HEK293T (cell line): ENCODE measurements around the gene LIPI.

Experiments used
- CTCF ChIA-PET: fragments of 350-600 bp; formaldehyde crosslinking; extraction: SDS; loops from one replicate; lab custom pipeline; 2021; ENCODE audit warnings: antibody characterized with exemption, inconsistent platforms; lab: Yijun Ruan, JAX
- POLR2A ChIA-PET: fragments of 350-600 bp; formaldehyde crosslinking; extraction: SDS; loops from one replicate; lab custom pipeline; 2020; ENCODE audit warnings: antibody characterized with exemption, inconsistent platforms; lab: Yijun Ruan, JAX
- DNase-seq: peaks from one replicate; pipeline ENCODE4 v3.0.0; 2012; ENCODE audit warnings: mixed read lengths; ENCODE audit errors: extremely low spot score
- ARNT ChIP-seq: fragments of 450-650 bp; IDR thresholded peaks from 2 replicates; pipeline ENCODE4 v1.6.1; 2017; ENCODE audit warnings: mild to moderate bottlenecking
- BHLHE40 ChIP-seq: fragments of 450-650 bp; IDR thresholded peaks from 2 replicates; pipeline ENCODE4 v1.6.1; 2016; ENCODE audit warnings: mild to moderate bottlenecking, moderate library complexity, borderline replicate concordance
- CTBP1 ChIP-seq: fragments of 450-650 bp; IDR thresholded peaks from 2 replicates; pipeline ENCODE4 v1.6.1; 2016; ENCODE audit warnings: borderline replicate concordance
- ELF4 ChIP-seq: fragments of 450-650 bp; IDR thresholded peaks from 2 replicates; pipeline ENCODE4 v1.6.1; 2017; ENCODE audit warnings: antibody characterized with exemption
- FOXA1 ChIP-seq: fragments of 450-650 bp; IDR thresholded peaks from 2 replicates; pipeline ENCODE4 v1.6.1; 2016; ENCODE audit warnings: mild to moderate bottlenecking
- FOXK2 ChIP-seq: fragments of 450-650 bp; IDR thresholded peaks from 2 replicates; pipeline ENCODE4 v1.6.1; 2016; ENCODE audit warnings: mild to moderate bottlenecking
- FOXM1 ChIP-seq: fragments of 450-650 bp; IDR thresholded peaks from 2 replicates; pipeline ENCODE4 v1.6.1; 2017; ENCODE audit warnings: mild to moderate bottlenecking, borderline replicate concordance
- HDGF ChIP-seq: fragments of 450-650 bp; IDR thresholded peaks from 2 replicates; pipeline ENCODE4 v1.6.1; 2017; ENCODE audit warnings: antibody characterized with exemption, borderline replicate concordance
- L3MBTL2 ChIP-seq: fragments of 450-650 bp; conservative IDR thresholded peaks from 2 replicates; pipeline ENCODE4 v1.6.1; 2016; ENCODE audit warnings: mild to moderate bottlenecking
- LEF1 ChIP-seq: fragments of 450-650 bp; IDR thresholded peaks from 2 replicates; pipeline ENCODE4 v1.6.1; 2017; ENCODE audit warnings: mild to moderate bottlenecking, borderline replicate concordance
- NFRKB ChIP-seq: fragments of 450-650 bp; IDR thresholded peaks from 2 replicates; pipeline ENCODE4 v1.6.1; 2016; ENCODE audit warnings: mild to moderate bottlenecking, moderate library complexity
- SP1 ChIP-seq: fragments of 450-650 bp; IDR thresholded peaks from 2 replicates; pipeline ENCODE4 v1.6.1; 2017
- SUZ12 ChIP-seq: fragments of 450-650 bp; IDR thresholded peaks from 2 replicates; pipeline ENCODE4 v1.6.1; 2016; ENCODE audit warnings: mild to moderate bottlenecking
- TARDBP ChIP-seq: fragments of 450-650 bp; IDR thresholded peaks from 2 replicates; pipeline ENCODE4 v1.6.1; 2016
- ZNF384 ChIP-seq: fragments of 450-650 bp; IDR thresholded peaks from 2 replicates; pipeline ENCODE4 v1.6.1; 2016
- TF ChIP-seq, protein P1 (sequence below): fragments of 450-650 bp; IDR thresholded peaks from 2 replicates; pipeline ENCODE4 v1.6.1; 2016

Gene LIPI

DNA sequence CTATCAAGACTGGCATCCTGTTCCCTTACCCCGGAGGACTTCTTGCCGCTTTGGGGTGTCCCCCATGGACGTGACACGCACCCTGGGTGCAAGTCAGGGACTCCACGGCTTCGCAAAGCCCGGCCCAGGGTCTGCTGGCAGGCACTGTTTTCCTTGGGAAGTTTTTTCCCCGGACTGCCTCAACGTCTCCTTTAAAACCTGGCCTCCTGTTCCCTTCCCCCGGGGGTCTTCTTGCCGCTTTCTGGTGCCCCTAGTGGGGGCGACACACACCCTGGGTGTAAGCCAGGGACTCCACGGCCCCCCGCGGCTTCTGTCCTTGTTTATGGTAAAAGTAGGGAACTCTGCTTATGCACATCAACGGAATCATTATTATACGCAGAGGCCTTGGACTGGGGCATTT is 136.6 kb downstream of the LIPI start:
- POLR2A ChIA-PET = no interaction called here

DNA sequence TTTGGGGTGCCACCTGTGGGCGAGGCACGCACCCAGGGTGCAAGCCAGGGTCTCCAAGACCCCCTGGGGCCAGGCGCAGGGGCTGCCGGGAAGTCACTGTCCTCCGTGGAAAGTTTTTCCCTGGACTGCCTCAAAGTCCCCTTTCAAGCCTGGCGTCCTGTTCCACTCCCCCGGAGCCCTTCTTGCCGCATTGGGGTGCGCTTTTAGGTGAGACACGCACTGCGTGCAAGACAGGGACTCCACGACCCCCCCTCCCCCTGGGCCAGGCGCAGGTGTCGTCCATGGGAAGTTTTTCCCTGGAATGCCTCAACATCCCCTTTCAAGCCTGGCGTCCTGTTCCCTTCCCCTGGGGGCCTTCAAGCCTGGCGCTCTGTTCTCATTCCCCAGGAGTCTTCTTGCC is 137.1 kb downstream of the LIPI start:
- ChIA-PET CTCF (no interaction called here), POLR2A (no interaction called here)
- TF ChIP-seq FOXM1 (no peak), ELF4 (no peak), SP1 (no peak), NFRKB (no peak), LEF1 (no peak), HDGF (no peak), TARDBP (no peak), CTBP1 (no peak), SUZ12 (no peak), ZNF384 (no peak), L3MBTL2 (no peak)
- TF ChIP-seq, protein P1, sequence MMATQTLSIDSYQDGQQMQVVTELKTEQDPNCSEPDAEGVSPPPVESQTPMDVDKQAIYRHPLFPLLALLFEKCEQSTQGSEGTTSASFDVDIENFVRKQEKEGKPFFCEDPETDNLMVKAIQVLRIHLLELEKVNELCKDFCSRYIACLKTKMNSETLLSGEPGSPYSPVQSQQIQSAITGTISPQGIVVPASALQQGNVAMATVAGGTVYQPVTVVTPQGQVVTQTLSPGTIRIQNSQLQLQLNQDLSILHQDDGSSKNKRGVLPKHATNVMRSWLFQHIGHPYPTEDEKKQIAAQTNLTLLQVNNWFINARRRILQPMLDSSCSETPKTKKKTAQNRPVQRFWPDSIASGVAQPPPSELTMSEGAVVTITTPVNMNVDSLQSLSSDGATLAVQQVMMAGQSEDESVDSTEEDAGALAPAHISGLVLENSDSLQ = no peak
- no peak for DNase-seq

More for the DNA sequence above, 136.6 kb downstream of the LIPI start:
- CTCF ChIA-PET = no interaction called here
- DNase-seq = no peak
- TF ChIP-seq SUZ12 (no peak), ELF4 (no peak), TARDBP (no peak), ZNF384 (no peak), HDGF (no peak)

DNA sequence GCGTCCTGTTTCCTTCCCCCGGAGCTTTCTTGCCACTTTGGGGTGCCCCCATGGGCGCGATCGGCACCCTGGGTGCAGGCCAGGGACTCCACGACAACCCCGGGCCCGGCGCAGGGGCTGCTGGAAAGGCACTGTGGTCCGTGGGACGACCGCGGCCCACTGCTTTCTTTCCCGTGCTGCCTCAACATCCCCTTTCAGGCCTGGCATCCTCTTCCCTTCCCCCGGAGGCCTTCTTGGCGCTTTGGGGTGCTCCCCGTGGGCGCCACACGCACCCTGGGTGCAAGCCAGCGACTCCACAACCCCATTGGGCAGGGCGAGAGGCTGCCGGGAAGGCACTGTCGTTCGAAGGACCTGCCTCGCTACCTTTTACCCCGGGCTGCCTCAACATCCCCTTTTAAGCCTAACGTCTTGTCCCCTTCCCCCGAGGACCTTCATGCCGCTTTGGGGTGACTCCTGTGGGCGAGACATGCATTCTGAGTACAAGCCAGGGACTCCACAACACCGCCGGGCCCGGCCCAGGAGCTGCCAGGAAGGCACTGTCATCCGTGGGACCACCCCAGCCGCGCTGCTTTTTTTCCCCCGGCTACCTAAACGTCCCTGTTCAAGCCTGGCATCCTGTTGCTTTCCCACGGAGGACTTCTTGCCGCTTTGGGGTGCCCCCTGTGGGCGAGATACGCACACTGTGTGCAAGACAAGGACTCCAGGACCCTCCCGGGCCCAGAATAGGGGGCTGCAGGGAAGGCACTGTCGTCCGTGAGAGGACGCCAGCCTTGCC is 137.8 kb downstream of the LIPI start:
- ChIA-PET POLR2A (no interaction called here), CTCF (no interaction called here)
- TF ChIP-seq SUZ12 (no peak), FOXK2 (no peak), L3MBTL2 (no peak), CTBP1 (no peak), BHLHE40 (no peak), FOXM1 (no peak), ELF4 (no peak), ARNT (no peak), ZNF384 (no peak), LEF1 (no peak), TARDBP (no peak), SP1 (no peak), NFRKB (no peak), FOXA1 (no peak)
- TF ChIP-seq, protein P1 = no peak
- no peak for DNase-seq

DNA sequence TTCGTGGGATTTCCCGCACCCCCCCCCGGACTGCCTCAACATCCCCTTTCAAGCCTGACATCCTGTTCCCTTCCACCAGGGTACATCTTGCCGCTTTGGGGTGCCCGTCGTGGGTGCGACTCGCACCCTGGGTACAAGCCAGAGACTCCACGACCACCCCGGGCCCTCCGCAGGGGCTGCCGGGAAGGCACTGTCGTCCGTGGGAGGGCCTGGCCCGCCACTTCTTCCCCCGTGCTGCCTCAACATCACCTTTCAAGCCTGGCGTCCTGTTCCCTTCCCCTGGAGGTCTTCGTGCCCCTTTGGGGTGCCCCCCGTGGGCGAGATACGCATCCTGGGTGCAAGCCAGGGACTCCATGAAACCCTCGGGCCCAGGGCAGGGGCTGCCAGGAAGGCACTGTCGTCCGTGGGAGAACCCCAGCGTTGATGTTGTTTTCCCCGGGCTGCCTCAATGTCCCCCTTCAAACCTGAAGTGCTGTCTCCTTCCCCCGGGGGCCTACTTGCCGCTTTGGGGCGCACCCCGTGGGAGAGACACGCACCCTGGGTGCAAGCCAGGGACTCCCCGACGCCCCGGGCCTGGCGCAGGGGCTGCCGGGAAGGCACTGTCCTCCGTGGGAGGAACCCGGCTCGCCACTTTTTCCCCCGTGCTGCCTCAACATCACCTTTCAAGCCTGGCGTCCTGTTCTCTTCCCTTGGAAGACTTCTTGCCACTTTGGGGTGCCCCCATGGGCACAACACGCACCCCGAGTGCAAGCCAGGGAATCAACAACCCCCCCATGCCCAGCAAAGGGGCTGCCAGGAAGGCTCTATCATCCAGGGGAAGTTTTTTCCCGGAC is 138.6 kb downstream of the LIPI start:
- CTCF ChIA-PET = no interaction called here
- TF ChIP-seq ARNT (no peak), FOXA1 (no peak), CTBP1 (no peak)
- POLR2A ChIA-PET = no interaction called here
- DNase-seq = no peak

DNA sequence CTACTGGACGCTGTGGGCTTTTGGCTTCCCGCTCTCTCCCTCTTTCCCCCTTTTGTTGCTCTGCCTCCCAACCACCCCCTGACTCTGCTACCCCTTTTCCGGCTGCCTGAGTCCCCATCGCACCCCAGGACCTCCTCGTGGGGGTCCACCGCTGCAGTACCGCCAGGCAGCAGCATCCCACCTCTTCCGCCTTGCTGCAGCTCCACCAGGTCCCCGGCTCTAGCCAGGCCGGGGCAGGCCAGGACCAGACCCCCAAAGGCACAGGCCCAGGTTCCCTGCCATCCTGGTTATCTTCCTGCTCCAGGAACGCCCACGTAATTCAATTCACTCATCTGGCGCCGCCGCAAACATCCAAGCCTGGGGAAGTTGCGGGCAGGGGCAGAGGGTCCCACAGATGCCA is 139.8 kb downstream of the LIPI start:
- no peak for TF ChIP-seq L3MBTL2
- TF ChIP-seq NFRKB = no peak
- no peak for TF ChIP-seq CTBP1
- no peak for TF ChIP-seq SUZ12
- no peak for TF ChIP-seq HDGF
- TF ChIP-seq FOXA1 = no peak
- no peak for TF ChIP-seq FOXK2
- TF ChIP-seq ELF4 = no peak
- no peak for TF ChIP-seq ARNT
- TF ChIP-seq FOXM1 = no peak
- no peak for TF ChIP-seq TARDBP
- TF ChIP-seq, protein P1 = no peak
- TF ChIP-seq SP1 = no peak
- TF ChIP-seq ZNF384 = no peak
- no peak for TF ChIP-seq BHLHE40
- TF ChIP-seq LEF1 = no peak
- ChIA-PET POLR2A (no interaction called here), CTCF (no interaction called here)
- no peak for DNase-seq
